Activated CD4-positive, alpha-beta T cell treated with anti-CD3 and anti-CD28 coated beads, Interleukin-2, amount 10 ng/mL, durations not matched to agents 7 days and 5 days (primary cell): Measurements from ENCODE around the gene PLSCR4. TPM values are rescaled to one million over a fixed set of nuclear protein-coding genes. Genes with fewer than 3 reads are reported as not detected.

Experiments
- CTCF ChIA-PET: fragments of 350-600 bp; sonication (Branson Sonifier 250); formaldehyde crosslinking; loops from one replicate; lab custom pipeline; 2021; ENCODE audit warnings: antibody characterized with exemption; lab: Charles Lee
- POLR2A ChIA-PET: fragments of 350-600 bp; sonication (Branson Sonifier 250); formaldehyde crosslinking; loops from one replicate; lab custom pipeline; 2021; ENCODE audit warnings: antibody characterized with exemption; lab: Charles Lee
- DNase-seq: peaks from one replicate; pipeline ENCODE4 v3.0.0-alpha.2; 2020
- H3K27ac Mint-ChIP-seq: one replicate; pipeline ENCODE4 v1.8.0; 2021; ENCODE audit warnings: mild to moderate bottlenecking, moderate library complexity, mixed read lengths
- H3K27me3 Mint-ChIP-seq: one replicate; pipeline ENCODE4 v1.8.0; 2021; ENCODE audit warnings: mixed read lengths
- H3K36me3 Mint-ChIP-seq: one replicate; pipeline ENCODE4 v1.8.0; 2021; ENCODE audit warnings: low read depth, mixed read lengths
- H3K4me1 Mint-ChIP-seq: one replicate; pipeline ENCODE4 v1.8.0; 2021; ENCODE audit warnings: mixed read lengths
- H3K4me3 Mint-ChIP-seq: one replicate; pipeline ENCODE4 v1.8.0; 2021; ENCODE audit warnings: mild to moderate bottlenecking, moderate library complexity, mixed read lengths
- H3K9me3 Mint-ChIP-seq: one replicate; pipeline ENCODE4 v1.8.0; 2021; ENCODE audit warnings: mixed read lengths
- total RNA-seq, 2 experiments: library from RNA; stranded (reverse); gene quantifications; one replicate each; pipeline ENCODE4 v1.2.3, GENCODE V29; 2021

Gene PLSCR4
- total RNA-seq, 2 experiments from 2014 or later: 0.12 TPM; not detected in 1

DNA sequence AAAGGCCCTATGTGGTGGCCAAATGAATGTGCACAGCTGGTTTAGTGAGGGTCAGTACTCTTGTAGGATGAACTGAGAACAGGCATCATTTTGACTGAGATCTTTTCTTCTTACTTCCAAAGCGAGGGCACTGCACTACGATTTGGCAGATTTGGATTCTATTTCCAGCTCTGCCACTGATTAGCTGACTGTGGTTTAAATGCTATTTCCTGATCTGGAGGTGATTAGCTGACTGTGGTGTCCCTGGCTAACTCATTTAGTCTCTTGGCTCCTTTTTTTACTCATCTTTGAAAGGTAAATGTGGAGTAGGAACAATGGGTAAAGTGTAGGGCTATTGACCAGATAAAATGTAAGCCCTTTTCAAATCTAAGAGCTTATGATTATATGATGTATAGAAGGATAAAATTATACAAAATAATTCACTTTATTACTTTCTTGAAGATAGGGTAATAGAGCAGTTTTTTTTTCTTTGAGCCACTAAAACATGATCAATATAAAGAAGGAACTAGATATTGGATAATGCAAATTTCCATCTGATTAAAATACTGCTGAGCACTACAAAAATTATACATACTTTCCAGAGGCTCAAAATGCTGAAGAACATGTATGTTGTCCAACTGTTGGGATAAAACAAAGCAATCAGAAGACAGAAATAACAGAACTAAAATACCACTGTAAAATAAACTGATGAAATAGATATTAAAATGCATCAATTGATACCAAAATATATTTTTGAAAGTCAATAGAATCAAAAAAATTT is 50.3 kb downstream of the PLSCR4 start:
- DNase-seq: no peak
- no peaks in the 10 kb centered on the region for H3K9me3 Mint-ChIP-seq
- H3K4me3 Mint-ChIP-seq: no peak overlapping the region
- H3K27me3 Mint-ChIP-seq: peaks cover 15% of the 10 kb centered on the region
- no peaks in the 10 kb centered on the region for H3K36me3 Mint-ChIP-seq
- no peaks in the 10 kb centered on the region for H3K4me1 Mint-ChIP-seq
- POLR2A ChIA-PET: no interaction called here
- H3K27ac Mint-ChIP-seq: no peak overlapping the region
- CTCF ChIA-PET: interaction anchor here (1.2 kb wide), 1 partner anchor 12 kb away, joined by 3 read pairs; no protein-coding TSS in a partner anchor

DNA sequence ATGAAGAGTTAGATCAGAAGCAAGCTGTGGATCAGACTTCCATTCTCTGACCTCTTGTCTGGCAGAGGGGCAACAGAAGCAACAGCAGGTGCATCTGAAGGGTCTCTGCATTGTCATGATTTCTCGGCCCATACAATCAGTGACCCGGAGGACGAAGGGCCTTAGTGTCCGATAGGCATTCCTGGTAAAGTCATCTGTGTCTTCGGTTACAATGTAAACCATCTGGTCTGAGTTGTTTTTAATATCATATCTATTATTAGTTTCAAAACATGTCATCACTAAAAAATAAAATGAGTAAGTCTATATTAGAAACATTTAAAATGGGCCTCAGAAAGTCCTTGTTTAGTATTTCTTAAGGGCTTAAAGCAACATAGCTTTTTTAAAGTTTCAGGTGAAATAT is 51.1 kb downstream of the PLSCR4 start:
- H3K27ac Mint-ChIP-seq: no peak overlapping the region
- H3K4me3 Mint-ChIP-seq: no peak overlapping the region
- ChIA-PET CTCF (interaction anchor here (1.2 kb wide), 1 partner anchor 11 kb away, joined by 3 read pairs; no protein-coding TSS in a partner anchor), POLR2A (no interaction called here)
- H3K27me3 Mint-ChIP-seq: peaks cover 15% of the 10 kb centered on the region
- H3K36me3 Mint-ChIP-seq: no peaks in the 10 kb centered on the region
- no peak for DNase-seq
- H3K9me3 Mint-ChIP-seq: no peaks in the 10 kb centered on the region
- no peaks in the 10 kb centered on the region for H3K4me1 Mint-ChIP-seq

GRCh38 chr3:146196789-146197188 is 54.1 kb downstream of the PLSCR4 start:
- no peak overlapping the region for H3K27ac Mint-ChIP-seq
- POLR2A ChIA-PET: no interaction called here

GRCh38 chr3:146195605-146196004 is 55.3 kb downstream of the PLSCR4 start:
- Mint-ChIP-seq H3K36me3 (no peaks in the 10 kb centered on the region), H3K4me1 (no peaks in the 10 kb centered on the region), H3K4me3 (no peak overlapping the region), H3K27me3 (peaks cover 5% of the 10 kb centered on the region), H3K9me3 (no peaks in the 10 kb centered on the region), H3K27ac (no peak overlapping the region)
- POLR2A ChIA-PET: no interaction called here
- no peak for DNase-seq
- CTCF ChIA-PET: no interaction called here

More at GRCh38 chr3:146196789-146197188, 54.1 kb downstream of the PLSCR4 start:
- Mint-ChIP-seq H3K4me3 (no peak overlapping the region), H3K36me3 (no peaks in the 10 kb centered on the region), H3K9me3 (no peaks in the 10 kb centered on the region), H3K27me3 (peaks cover 7% of the 10 kb centered on the region), H3K4me1 (no peaks in the 10 kb centered on the region)
- DNase-seq: no peak
- CTCF ChIA-PET: no interaction called here

- no peaks in the 10 kb centered on the region for H3K9me3 Mint-ChIP-seq
- CTCF ChIA-PET: no interaction called here
- no peak overlapping the region for H3K4me3 Mint-ChIP-seq
- DNase-seq: no peak
- no peaks in the 10 kb centered on the region for H3K36me3 Mint-ChIP-seq
- H3K27ac Mint-ChIP-seq: no peak overlapping the region
- H3K27me3 Mint-ChIP-seq: peaks cover 5% of the 10 kb centered on the region
- H3K4me1 Mint-ChIP-seq: no peaks in the 10 kb centered on the region
- POLR2A ChIA-PET: no interaction called here
Measured at GRCh38 chr3:146195030-146195429, 55.9 kb downstream of the PLSCR4 start.

GRCh38 chr3:146191051-146191450 is 59.9 kb downstream of the PLSCR4 start:
- H3K4me3 Mint-ChIP-seq: no peak overlapping the region
- no peaks in the 10 kb centered on the region for H3K4me1 Mint-ChIP-seq
- peaks cover 1% of the 10 kb centered on the region for H3K27me3 Mint-ChIP-seq
- no peaks in the 10 kb centered on the region for H3K9me3 Mint-ChIP-seq
- ChIA-PET POLR2A (no interaction called here), CTCF (no interaction called here)
- no peak for DNase-seq
- H3K36me3 Mint-ChIP-seq: no peaks in the 10 kb centered on the region
- H3K27ac Mint-ChIP-seq: no peak overlapping the region

GRCh38 chr3:146189519-146190173 is 61.3 kb downstream of the PLSCR4 start:
- H3K36me3 Mint-ChIP-seq: no peaks in the 10 kb centered on the region
- H3K4me1 Mint-ChIP-seq: no peaks in the 10 kb centered on the region
- peak; percentile 18 for DNase-seq
- peaks cover 1% of the 10 kb centered on the region for H3K27me3 Mint-ChIP-seq
- H3K4me3 Mint-ChIP-seq: no peak overlapping the region
- POLR2A ChIA-PET: no interaction called here
- no peak overlapping the region for H3K27ac Mint-ChIP-seq
- CTCF ChIA-PET: interaction anchor here (1.1 to 1.7 kb wide), 5 partner anchors 10 to 388 kb away, joined by 3 to 5 read pairs (median 4); no protein-coding TSS in a partner anchor
- H3K9me3 Mint-ChIP-seq: no peaks in the 10 kb centered on the region

DNA sequence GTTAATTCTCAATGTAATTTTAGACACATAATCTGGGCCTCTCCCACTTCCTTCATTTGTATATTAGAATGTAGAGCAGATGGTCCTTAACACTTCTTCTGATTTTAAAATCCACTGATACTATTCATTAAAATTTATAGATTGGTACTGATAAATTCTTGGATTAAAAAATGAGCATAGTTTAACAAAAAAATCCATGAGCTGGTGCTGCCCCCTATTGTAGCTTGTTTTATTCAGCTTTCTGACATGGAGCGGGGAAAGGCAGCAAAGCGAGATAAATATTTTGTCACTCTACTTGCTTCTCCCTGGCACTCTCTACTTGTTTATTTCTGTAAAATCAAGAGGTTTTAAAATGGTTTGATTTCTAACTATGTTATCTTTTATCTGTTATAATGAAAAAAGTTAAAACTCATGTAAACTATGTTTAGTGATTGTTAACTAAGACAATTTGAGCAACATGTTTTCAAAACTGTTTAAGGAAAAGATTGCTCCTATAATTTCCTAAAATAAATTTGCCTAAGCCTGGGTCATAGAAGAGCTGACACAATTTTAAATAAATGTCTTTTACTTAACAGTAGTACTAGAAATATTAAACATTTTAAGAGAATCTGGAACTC is 63.5 kb downstream of the PLSCR4 start:
- peaks cover 6% of the 10 kb centered on the region for H3K27me3 Mint-ChIP-seq
- POLR2A ChIA-PET: interaction anchor here (0.6 kb wide), 1 partner anchor 122 kb away, joined by 3 read pairs; no protein-coding TSS in a partner anchor
- DNase-seq: no peak
- no peaks in the 10 kb centered on the region for H3K36me3 Mint-ChIP-seq
- H3K9me3 Mint-ChIP-seq: no peaks in the 10 kb centered on the region
- no peak overlapping the region for H3K4me3 Mint-ChIP-seq
- H3K4me1 Mint-ChIP-seq: no peaks in the 10 kb centered on the region
- CTCF ChIA-PET: interaction anchor here (0.8 to 0.9 kb wide), 2 partner anchors 127 to 143 kb away, joined by 3 read pairs; no protein-coding TSS in a partner anchor
- no peak overlapping the region for H3K27ac Mint-ChIP-seq

DNA sequence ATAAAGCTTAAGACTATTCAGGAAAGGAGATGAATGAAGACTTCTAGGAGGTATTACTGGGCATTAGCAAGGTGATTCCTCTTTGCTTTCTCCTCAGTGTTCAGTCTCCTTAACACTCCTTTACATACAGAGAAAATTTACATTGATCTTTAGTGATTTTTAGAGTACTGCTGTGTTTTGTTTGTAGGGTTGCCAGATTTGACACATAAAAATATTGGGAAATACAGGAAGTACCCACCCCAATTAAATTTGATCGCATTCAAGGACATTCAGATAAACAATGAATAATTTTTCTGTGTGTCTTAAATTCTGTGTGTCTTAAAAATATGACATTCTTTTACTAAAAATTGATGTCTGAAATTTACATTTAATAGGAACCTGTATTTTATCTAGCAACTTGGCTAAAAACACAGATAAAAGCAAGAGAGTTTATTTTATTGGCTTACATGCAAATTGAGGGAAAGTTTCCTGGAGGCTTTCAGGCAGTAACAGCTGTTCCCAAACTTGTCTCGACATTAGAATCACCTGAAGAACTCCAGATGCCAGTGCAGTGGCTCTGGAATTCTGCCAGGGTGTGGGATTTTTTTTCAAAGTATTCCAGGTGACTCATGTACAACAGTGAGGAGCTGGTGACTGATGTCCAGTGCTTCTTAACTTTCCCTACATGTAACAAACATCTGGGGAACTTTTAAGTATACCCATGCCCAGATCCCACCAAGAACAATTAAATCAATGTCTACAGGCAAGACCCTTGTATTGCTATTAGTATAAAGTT is 66.5 kb downstream of the PLSCR4 start:
- DNase-seq: no peak
- H3K9me3 Mint-ChIP-seq: no peaks in the 10 kb centered on the region
- no peaks in the 10 kb centered on the region for H3K36me3 Mint-ChIP-seq
- no peak overlapping the region for H3K4me3 Mint-ChIP-seq
- no peaks in the 10 kb centered on the region for H3K4me1 Mint-ChIP-seq
- H3K27me3 Mint-ChIP-seq: peaks cover 4% of the 10 kb centered on the region
- CTCF ChIA-PET: interaction anchor here (0.6 kb wide), 1 partner anchor 44 kb away, joined by 4 read pairs; no protein-coding TSS in a partner anchor
- POLR2A ChIA-PET: no interaction called here
- no peak overlapping the region for H3K27ac Mint-ChIP-seq

DNA sequence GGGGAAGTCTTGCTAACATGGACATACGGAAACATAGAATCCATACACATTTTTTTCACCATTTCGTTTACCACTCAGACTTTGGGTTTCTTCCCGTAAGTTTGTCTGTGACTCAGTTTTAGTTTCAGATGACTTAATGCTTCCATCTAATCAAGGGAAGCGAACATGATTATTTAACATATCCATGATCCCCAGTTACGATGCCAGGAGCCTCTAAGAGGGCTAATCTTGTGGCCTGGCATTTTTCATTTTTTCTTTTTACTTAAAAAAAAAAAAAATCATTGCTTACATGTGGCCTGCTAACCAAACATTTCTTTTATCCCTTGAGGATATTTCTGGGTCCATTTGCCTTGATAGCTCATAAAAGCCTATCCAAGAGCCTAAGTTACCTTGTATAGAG is 69.7 kb downstream of the PLSCR4 start:
- Mint-ChIP-seq H3K4me1 (no peaks in the 10 kb centered on the region), H3K4me3 (no peak overlapping the region), H3K27ac (no peak overlapping the region), H3K9me3 (no peaks in the 10 kb centered on the region), H3K36me3 (no peaks in the 10 kb centered on the region), H3K27me3 (peaks cover 4% of the 10 kb centered on the region)
- CTCF ChIA-PET: no interaction called here
- POLR2A ChIA-PET: no interaction called here
- DNase-seq: no peak

- H3K27ac Mint-ChIP-seq: no peak overlapping the region
- POLR2A ChIA-PET: no interaction called here
- no peak for DNase-seq
- no peak overlapping the region for H3K4me3 Mint-ChIP-seq
- H3K27me3 Mint-ChIP-seq: peaks cover 4% of the 10 kb centered on the region
- H3K36me3 Mint-ChIP-seq: no peaks in the 10 kb centered on the region
- no peaks in the 10 kb centered on the region for H3K9me3 Mint-ChIP-seq
- CTCF ChIA-PET: interaction anchor here (1.1 kb wide), 1 partner anchor 9 kb away, joined by 4 read pairs; no protein-coding TSS in a partner anchor
- H3K4me1 Mint-ChIP-seq: no peaks in the 10 kb centered on the region
Measured at GRCh38 chr3:146180376-146180775, 70.5 kb downstream of the PLSCR4 start.

DNA sequence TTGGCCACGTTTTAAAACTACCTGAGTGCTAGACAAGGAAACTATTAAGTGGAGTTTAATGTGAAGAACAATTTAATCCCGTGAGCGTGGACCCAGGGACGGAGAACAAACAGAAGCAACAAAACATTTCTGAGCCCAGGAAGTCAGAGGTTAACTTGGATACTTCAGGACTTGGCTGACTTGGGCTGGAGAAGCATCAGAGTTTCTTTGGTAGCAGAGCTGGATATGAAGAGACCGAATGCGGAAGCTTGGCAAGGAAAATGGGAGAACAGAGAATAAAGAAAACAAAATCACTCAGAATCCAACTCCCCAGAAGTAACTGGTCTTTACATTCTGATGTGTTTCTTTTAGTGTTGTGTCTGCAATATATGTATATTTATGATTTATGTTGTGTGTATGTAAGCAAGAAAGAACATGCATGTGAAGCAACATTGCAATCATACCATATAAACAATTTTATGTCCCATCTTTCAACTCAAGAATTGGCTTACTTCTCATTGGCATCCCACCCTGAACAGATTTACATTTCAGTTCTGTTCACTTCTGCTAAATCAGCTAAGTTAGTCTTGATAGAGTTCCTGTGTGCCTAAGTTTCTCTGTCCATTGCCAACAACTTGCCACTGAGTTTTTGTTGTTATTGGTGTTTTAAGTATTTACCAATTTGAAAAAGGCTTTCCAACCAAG is 72.8 kb downstream of the PLSCR4 start:
- ChIA-PET CTCF (no interaction called here), POLR2A (no interaction called here)
- H3K36me3 Mint-ChIP-seq: no peaks in the 10 kb centered on the region

More for the DNA sequence above, 72.8 kb downstream of the PLSCR4 start:
- H3K9me3 Mint-ChIP-seq: no peaks in the 10 kb centered on the region
- H3K4me1 Mint-ChIP-seq: no peaks in the 10 kb centered on the region
- H3K4me3 Mint-ChIP-seq: no peak overlapping the region
- no peaks in the 10 kb centered on the region for H3K27me3 Mint-ChIP-seq
- no peak overlapping the region for H3K27ac Mint-ChIP-seq
- DNase-seq: no peak
